ENCODE data around the gene INSIG1.

Gene INSIG1

DNA sequence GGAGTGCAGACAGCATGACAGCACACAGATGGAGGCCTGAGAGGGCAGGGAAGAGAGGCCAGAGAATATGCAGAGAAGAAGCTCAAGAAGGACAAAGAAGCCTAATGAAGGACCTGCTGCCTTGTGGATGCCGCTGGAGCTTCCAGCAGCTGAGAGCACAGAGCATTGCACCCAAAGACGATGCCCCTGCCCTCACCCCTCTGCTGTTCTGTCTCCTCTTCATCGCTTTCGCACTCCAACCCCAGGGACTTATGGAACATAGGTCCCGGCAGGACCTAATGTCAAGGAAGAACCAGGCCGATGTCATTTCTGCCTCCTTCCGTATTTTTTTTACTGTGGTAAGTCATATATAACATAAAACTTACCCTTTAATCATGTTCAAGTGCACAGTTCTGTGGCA, 12.3 kb upstream of the INSIG1 start:
- DNase-seq (ENCODE audit: low read depth in 2 of 2): no peak

DNA sequence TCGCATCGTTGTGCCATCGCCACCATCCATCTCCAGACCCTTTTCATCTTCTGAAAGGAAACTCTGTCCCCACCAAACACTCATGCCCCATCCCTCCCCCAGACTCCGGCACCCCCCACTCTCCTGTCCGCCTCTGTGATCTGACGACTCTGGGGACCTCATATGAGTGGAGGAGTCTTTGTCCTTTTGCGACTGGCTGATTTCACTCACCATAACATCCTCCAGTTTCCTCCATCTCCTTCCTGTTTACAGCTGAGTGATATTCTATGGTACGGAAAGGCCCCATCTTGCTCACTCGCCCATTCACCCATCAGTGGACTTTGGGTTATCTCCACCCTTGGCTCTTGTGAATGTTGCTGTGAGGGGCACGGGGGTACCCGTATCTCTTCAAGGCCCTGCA, 11.8 kb upstream of the INSIG1 start:
- DNase-seq (ENCODE audit: low read depth in 2 of 2): no peak

GRCh38 chr7:155286686-155287085, 11.0 kb upstream of the INSIG1 start:
- no peak for DNase-seq (ENCODE audit: low read depth in 2 of 2)

- no peak for DNase-seq (ENCODE audit: low read depth in 2 of 2)
These were observed 10.3 kb upstream of the INSIG1 start for GRCh38 chr7:155287284-155287935.

GRCh38 chr7:155288055-155288454, 9.6 kb upstream of the INSIG1 start:
- DNase-seq (ENCODE audit: low read depth in 2 of 2): no peak

- no peak for DNase-seq (ENCODE audit: low read depth in 2 of 2)
These were observed 8.6 kb upstream of the INSIG1 start for GRCh38 chr7:155289107-155289506.

DNA sequence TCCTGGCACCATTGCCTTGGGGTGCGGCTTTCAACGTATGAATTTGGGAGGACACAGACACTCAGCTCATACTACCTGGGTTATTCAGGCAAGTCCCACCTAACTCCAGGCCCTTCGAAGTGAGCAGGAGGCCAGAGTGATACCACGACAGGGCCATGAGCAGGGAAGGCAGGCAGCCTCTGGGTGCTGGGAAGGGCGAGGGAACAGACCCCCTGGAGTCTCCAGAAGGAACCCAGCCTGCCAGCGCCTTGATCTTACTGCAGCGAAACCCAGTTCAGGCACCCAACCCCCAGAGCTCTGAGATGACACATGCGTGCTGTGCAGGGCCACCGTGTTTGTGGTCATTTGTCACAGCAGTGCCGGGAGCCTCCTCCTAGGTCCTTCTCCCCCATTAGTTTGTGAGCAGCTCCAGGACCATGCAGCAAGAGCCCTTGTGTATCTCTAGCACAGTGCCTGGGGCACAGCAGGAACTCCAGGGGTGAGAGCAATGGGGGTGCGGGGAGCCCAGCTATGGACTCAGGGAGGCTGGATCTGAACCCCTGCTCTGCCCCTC, 7.7 kb upstream of the INSIG1 start:
- no peak for DNase-seq (ENCODE audit: low read depth in 2 of 2)

DNA sequence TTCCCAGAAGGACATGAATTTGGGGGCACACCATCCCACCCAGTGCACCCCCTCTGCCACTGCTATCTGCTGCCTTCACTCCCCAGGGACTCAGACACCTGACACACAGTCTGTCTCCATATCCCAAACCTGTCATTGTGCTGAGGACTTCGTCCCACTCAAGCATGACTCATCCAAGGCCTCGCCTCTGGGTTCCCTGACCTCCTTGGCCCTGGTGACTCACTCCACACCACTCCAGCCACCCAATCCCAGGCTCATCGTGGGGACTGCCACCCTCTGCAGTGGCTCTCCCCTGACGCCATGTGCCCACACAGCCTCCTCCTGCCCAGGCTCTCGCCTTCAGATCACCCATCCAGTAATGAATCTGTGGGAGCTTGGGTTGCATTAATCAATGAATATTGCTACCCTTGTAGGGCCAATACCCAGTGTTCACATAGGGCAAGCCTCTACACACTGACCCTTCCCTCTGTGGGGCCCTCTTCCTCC, 6.6 kb upstream of the INSIG1 start:
- no peak for DNase-seq (ENCODE audit: low read depth in 2 of 2)

GRCh38 chr7:155291729-155292128, 5.9 kb upstream of the INSIG1 start:
- DNase-seq (ENCODE audit: low read depth in 2 of 2): no peak

DNA sequence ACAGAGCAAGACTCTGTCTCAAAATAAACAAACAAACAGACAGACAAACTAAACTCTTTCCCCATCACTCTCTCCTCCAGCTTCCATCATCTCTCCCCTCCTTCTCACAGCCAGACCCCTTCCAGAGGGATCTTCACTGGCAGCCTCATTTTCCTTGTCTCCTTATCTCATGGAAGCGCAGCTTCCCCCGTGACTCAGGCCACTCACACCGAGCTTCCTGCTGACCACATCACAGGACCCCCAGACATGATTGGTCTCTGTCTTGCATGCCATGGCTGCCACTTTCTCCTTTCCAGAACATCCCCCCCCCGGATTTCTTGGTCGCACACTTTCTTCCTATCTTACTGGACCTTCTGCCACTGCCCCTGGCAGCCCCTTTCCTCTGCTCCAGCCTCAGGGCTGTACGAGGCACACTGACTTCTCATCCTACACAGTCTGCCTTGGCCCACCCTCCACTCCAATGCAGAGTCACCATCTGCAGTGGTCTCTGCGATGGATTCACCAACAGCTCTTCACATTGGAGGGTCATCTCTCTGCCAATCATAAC, 4.9 kb upstream of the INSIG1 start:
- no peak for DNase-seq (ENCODE audit: low read depth in 2 of 2)

DNA sequence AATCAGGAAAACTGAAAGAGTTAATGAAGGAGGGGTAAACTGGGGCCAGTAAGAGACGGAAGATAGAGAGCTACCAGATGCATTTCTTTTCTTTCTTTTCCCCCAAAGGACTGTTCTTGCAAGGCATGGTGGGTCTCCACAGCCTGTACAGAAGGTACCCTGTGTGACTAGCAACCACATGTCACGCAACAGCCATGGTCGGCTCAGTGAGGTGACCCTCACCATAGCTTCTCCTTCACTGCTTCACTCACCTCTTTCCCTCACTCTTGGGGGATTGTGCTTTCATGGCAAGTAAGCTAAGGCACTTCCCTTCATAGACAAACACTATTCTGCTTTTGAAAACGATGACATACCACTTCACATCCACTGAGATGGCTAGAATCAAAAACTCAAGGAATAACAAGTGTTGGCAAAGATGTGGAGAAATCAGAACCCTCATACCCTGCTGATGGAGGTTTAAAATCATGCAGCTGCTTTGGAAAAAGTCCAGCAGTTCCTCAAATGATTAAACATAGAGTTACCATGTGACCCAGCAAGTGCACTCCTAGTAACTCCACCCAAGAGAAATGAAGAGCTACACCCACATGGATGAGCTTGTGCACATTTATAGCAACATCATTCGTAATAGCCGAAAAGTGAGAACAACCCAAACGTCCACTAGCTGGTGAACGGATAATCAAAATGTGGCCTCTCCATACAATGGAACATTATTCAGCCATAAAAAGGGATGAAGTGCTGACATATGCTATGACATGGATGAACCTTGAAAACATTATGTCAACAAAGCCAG, 3.8 kb upstream of the INSIG1 start:
- DNase-seq (ENCODE audit: low read depth in 2 of 2): no peak

GRCh38 chr7:155294511-155294778, 3.2 kb upstream of the INSIG1 start:
- no peak for DNase-seq (ENCODE audit: low read depth in 2 of 2)

GRCh38 chr7:155295511-155295910, 2.2 kb upstream of the INSIG1 start:
- DNase-seq (ENCODE audit: low read depth in 2 of 2): no peak

- DNase-seq (ENCODE audit: low read depth in 2 of 2): no peak
These were observed 1.5 kb upstream of the INSIG1 start for GRCh38 chr7:155296006-155296787.

DNA sequence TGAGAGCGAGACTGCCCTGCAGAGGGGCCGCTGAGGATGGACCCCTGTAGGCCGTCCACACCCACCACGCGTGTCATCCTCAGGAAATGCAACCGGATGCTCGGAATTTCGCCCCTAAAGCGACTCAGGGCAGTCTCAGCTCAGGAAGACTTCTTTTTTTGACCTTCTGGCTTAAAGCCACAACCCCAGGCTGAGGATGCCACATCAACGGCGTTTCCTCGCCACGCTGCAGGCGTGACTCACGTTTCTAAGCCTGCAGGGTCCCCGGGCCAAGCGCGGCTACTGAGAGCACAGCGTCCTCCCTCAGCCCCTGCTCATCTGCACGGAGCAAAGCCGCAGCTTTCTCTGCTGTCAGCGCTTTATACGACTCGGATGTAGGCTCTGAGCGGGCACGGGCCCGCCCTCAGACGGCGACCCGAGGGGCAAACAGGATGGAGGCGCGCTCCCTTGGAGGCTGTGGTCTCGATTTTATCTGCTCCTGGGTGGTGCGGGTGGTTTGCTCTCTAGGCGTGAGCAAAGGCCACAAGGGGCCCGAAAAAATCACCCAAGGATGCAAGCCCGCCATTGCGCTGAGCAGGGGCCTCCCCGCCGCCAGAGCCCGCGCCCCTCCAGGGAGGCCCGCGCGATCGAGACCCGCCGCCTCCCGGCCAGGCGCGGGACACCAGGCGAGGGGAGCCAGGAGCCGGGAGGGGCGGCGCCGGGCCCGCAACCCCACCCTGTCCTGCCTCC, 726 bp upstream of the INSIG1 start:
- peak; percentile 79 to 83 for DNase-seq (ENCODE audit: low read depth in 2 of 2)

DNA sequence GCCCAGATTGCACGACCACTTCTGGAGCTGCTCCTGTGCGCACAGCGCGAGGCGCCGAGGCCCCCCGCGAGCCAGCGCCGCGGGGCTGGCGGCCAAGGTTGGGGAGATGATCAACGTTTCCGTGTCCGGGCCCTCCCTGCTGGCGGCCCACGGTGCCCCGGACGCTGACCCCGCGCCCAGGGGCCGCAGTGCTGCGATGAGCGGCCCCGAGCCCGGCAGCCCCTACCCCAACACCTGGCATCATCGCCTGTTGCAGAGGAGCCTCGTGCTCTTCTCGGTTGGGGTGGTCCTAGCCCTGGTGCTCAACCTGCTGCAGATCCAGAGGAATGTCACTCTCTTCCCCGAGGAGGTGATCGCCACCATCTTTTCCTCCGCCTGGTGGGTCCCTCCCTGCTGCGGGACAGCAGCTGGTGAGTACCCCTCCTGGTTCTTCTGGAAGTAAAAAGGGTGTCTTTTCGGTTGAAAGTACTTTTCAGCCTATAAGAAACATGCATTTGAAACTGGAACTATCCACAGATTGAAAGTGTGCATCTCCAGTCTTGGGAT, 683 bp downstream of the INSIG1 start:
- DNase-seq (ENCODE audit: low read depth in 2 of 2): no peak

DNA sequence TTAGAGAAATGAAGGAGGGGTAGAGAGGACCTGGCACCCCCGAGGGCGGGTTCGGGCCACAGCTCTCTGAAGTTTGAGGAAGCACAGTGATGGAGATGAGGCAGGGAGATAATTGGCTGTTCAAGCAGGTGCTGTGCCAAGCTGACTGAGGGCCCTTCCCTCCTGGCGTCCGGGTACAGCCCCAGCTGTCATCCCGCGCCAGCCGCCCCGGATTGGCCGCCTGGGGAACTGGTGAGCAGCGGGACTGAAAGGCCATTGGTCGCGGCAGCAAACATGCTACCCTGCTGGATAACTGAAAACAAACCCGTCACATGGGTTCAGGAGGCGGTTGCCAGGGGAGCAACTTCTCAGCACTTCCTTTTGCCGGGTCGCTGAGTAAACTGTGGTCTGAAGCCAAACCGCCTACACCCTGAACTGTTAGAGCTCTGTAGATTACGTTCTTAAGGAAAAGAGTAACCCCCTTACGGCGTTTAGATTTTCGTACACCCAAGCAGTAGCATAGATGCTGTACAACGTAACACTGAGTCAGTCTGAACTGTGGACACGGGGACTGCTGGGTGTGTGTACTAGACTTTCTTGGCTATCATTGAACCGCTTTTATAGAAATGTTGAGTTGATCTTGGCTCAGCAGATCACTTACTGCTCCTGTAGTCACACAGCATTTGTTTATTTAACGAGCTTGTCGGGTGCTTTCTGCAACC, 1.3 kb downstream of the INSIG1 start:
- peak; percentile 94 to 95 for DNase-seq (ENCODE audit: low read depth in 2 of 2)

GRCh38 chr7:155299535-155300202, 2.0 kb downstream of the INSIG1 start:
- DNase-seq (ENCODE audit: low read depth in 2 of 2): no peak

GRCh38 chr7:155300641-155301452, 3.2 kb downstream of the INSIG1 start:
- no peak for DNase-seq (ENCODE audit: low read depth in 2 of 2)

All from stimulated activated CD8-positive, alpha-beta memory T cell treated with anti-CD3 and anti-CD28 coated beads, Interleukin-7, amount 100 ng/mL, for 4 hours (primary cell).